Heart left ventricle (tissue), 13 donors: ENCODE results near the gene F8.
A peak's percentile ranks its signal among the peaks of the same experiment; 100 is the strongest.

Experiments
- CTCF ChIP-seq, 12 donors: fragments of 200-600 bp; sonication (generic) in 4 of 12; IDR thresholded peaks; one replicate each; pipeline versions ENCODE4 v1.5.0 to v1.8.0; 2018 to 2022; ENCODE audit warnings: antibody characterized with exemption in 12 of 12, mild to moderate bottlenecking in 5 of 12
- POLR2A ChIP-seq, 2 donors: fragments of 450-650 bp; IDR thresholded peaks; one replicate each; pipeline ENCODE4 v1.6.1; 2017; ENCODE audit warnings: antibody characterized with exemption in 2 of 2, mild to moderate bottlenecking in 2 of 2, moderate library complexity in 2 of 2
- donor health status: ischemic (EF 13 %, LVEDD 7.1; RV severe dilation, severe dysfunction).
- donor health status: DM: no; HTN: yes; CAD: no.
- donor health status: DM: no; HTN: no; CAD: no.
- donor health status: ischemic (EF 25% LVEDD 6.9; RV normal size, moderate dysfunction).
- donor health status: ischemic (EF 25% LVEDD 5.7; RV mildly dilated, moderate dysfunction).
- donor health status: ischemic (EF 35%, LVEDD 5.7; RV mildly dilated, moderate dysfunction).
- donor health status: nonischemic (EF 11% LVEDD 7.7; RV severe dilation, severe dysfunction).
- donor health status: DM: yes; HTN: yes; CAD: no.
- donor health status: PGD.
- donor health status: ischemic (EF 29% LVEDD 5.4; RV normal size, mild dysfunction).
- donor health status: nonischemic (EF 23%, LVEDD 6.1; RV moderate dilation, normal function).

- TF ChIP-seq CTCF (IDR thresholded peaks at IDR 0.05) (peak in 11 of 12 donors; percentile 18 to 55 (median 40)), POLR2A (IDR thresholded peaks at IDR 0.05) (no peak)
Measured at GRCh38 chrX:154840856-154841255, 181.7 kb downstream of the F8 start.
